NCI-H2196 treated with DMSO at 0.1 percent for 48 hours (cell line): Measurements from ENCODE around the gene TPM2.
A peak's percentile ranks its signal among the peaks of the same experiment; 100 is the strongest.

Source experiments
- DNase-seq: peaks from one replicate; lab custom pipeline; 2025; ENCODE audit not compliant: unreplicated experiment; lab: John Stamatoyannopoulos, UW

The TPM2 gene

DNA sequence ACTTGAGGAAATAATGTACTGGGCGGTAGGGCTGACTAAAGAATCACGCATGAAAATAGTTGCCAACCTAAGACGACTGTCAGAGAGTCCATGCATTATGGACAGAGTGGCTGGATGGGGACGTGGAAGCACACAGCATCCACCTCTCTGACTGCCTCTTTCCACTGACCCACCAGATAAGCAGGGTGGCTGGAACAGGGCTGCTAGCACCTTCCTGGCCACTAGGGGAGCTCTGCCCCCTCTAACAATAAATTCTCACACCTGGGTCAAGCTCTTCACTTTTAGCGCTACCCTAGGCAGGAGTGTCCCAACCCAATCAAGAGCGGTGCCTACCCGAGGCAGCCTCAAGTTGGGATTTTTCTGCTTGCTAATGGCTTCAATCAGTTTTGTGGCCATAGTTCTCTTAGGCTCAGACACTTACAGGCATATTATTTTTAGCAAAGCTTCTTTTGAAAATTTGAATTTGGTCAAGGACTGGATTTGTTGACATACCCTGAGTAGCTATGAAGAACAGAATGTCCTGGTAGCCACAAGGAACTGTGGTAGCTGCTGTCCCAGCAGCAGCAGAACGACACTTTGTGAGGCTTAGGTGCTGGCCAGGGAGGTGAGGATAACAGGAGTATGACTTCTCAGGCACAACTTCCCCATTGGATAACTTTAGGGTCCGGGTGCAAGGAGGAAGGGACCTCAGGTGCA, 6.9 kb upstream of the TPM2 start:
- DNase-seq = no peak

DNA sequence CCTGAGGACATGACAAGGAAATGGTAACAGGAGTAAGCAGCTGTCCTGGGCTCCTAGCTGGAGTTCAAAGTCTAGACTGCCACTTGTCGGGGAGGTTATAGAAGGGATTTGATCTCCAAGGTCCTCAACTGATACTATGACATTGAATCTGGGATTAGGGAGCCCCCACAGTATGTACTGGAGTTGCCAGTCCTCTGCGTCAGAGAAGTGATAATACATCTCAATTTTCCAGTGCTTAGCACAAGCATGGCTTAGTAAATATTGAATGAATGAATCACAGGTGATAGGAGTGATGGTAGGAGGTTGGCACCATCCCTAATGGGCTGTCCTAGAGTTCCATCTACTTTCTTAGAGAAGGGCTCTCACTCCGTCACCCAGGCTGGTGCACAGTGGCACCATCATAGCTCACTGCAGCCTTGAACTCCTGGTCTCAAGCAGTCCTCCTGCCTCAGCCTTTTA, 6.2 kb upstream of the TPM2 start:
- no peak for DNase-seq

DNA sequence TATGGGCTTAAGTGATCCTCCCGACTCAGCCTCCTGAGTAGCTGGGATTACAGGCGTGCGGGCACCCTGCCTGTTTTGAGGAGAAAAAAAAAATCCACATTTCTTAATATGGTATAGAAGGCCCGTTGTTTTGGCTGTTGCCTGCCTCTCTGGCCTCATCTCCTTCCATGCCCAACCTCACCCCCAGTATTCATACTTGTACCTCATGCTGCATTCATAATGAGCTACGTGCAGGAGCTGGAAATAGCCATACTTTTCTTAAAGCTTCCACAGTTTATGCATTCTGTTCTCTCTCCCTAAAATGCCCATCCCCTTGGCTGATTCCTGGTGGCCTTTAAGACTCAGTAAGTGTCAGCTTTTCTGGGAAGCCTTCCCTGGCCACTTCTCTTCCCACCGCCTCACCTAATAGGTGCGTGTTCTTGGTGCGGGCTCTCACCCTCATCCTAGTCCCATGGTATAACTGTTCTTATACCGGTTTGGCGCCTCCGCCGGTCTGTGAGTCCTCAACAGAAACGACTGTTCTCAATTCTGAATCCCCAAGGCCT, 2.1 kb upstream of the TPM2 start:
- no peak for DNase-seq

DNA sequence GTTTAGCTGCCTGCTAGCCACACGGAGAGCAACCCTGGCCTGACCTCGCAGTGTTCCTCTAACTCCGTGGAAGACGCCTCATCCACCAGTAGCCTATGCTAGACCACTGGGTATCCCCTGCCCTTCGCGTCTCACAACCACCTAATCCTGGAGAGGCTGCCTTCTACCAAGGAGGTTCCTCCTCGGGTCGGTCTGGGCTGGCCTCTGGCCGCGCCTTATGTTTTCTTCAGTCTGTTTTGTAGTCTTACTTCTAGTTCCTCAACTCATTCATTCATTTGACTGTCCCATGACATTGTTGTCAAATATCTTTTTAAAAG, 1.6 kb upstream of the TPM2 start:
- DNase-seq = no peak

DNA sequence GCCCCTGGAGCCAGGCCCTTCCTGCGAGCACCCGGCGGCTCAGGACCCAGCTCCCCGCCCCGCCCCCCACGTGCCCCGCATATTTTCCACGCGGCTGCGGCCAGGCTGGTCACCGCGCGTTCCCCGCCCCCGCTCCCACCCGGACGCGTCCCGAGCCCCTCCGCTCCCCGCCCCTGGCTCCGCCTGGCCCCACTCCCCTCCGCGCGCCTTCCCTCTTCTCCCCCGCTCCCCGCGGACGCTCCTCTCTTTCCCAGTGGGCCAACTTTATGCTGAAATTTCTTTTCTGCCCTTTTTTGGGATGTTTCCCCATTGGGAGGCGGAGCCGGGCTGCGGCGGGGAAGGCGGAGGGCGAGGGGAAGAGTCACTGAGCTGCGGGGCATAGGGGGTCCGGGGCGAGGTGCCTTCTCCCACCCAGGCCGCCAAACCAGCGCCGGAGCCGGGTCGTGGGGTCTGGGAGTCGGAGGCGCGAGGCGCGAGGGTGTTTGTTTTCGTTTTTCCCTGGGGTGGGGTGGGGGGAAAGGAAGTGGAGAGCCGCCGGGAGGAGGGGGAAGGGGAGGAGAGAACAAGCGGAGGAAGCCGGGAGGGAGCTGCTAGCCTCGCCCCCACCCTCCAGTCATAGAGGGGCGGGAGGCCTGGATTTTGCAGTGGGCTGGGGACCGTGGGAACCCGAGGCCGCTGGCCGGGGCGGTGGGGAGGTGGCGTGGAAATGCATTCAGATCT, 1.0 kb upstream of the TPM2 start:
- DNase-seq = peak; percentile 26

DNA sequence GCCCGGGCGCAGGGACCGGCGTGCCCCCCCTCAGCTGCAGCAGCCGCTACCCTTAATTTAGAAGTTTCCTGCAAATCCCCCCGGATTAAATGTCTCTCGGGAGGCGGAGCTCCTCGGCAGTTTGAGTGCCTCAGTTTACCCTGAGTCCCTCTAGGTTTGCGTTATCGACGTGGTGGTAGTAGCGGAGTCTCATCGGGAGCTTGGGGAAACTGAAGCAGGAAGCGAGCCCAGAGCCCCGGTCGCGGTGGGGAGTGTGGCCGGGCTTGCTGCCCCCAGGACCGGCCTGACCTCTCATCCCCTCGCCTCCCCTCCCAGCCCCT, 529 bp upstream of the TPM2 start:
- no peak for DNase-seq

DNA sequence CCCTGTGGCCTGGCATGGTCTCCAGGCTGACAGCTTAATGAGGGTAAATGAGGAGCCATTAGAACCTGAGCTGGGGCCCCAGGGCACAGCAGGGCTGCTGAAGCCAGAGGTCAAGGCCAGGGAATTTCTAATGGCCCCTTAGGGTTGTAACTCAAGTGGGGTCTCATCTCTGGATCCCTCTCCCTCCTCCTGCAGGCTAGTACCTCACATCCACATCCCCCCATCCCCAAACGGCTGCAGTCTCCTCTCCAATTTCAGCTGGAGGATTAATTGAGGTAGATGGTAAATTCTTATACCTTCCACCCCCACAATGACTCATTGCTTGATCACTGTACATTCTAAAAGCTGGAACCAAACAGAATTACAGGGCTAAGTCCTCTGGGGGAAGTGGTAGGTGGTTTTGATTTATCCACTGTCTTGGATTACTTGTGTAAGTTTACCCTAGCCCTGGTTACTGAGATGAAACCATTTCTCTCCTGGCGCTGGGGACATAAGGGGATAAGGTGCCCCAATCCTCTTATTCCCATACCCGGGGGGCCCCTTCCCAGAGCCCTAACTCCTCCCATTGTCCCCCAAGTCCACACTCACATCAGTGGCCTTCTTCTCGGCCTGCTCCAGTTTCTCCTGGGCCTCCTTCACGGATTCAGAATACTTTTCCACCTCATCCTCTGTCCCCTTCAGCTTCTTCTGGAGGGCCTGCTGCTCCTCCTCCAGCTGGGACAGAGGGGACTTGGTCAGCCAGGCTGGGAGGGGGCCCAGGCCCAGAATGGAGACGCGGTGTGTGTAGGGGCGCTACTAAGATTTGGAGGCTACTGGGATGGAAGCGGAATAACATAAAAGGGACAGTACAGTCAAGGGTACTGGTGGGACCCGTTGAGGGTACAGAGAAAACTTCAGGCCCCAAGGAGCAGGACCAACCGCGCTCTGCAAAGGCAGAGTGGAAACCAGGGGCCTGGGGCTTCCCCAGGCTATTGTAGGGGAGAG, 875 bp downstream of the TPM2 start:
- no peak for DNase-seq

DNA sequence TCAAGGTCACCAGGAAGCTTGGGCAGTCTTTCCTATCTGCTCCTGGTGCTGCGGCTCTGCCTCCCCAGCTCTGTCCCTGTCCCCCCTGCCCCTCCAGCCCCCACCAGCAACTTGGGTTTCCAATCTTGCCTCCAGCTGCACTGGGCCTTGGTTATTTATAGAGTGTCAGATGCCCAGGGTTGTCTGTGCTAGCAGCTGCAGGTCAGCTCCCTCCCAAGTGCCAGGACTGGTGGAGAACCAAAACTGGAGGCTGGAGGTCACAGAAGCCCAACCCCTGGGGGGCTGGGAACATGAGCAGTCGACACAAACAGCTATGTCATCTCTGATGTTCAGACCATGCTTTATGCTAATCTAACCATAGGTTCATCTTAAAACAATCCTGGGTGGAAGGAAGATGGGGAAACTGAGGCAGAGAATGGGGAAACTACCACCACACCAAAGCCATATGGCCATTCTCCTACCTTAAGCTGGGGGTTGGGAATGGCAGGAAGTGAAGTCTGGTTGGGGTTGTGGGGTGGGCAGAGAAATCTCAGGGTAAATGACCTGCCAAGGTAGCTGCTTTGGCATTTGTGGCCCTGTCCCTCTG, 1.7 kb downstream of the TPM2 start:
- no peak for DNase-seq

DNA sequence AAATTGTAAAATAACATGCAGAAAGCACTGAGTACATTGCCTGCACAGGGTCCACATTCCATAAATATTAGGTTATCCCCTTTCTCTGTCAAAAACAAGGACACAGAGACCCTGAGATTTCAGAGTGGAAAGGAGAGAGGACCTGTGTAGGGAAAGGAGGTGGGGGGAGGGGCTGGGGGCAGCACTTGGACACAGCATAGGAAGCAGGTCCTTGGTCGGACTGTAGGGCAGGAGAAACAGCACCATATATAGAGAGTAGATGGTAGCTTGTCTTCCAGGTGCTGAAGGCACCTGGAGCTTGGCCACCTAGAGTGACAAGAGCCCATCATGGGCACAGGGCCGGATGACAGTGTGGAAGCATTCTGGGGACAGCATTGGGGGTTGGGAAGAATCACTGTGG, 2.4 kb downstream of the TPM2 start:
- no peak for DNase-seq

DNA sequence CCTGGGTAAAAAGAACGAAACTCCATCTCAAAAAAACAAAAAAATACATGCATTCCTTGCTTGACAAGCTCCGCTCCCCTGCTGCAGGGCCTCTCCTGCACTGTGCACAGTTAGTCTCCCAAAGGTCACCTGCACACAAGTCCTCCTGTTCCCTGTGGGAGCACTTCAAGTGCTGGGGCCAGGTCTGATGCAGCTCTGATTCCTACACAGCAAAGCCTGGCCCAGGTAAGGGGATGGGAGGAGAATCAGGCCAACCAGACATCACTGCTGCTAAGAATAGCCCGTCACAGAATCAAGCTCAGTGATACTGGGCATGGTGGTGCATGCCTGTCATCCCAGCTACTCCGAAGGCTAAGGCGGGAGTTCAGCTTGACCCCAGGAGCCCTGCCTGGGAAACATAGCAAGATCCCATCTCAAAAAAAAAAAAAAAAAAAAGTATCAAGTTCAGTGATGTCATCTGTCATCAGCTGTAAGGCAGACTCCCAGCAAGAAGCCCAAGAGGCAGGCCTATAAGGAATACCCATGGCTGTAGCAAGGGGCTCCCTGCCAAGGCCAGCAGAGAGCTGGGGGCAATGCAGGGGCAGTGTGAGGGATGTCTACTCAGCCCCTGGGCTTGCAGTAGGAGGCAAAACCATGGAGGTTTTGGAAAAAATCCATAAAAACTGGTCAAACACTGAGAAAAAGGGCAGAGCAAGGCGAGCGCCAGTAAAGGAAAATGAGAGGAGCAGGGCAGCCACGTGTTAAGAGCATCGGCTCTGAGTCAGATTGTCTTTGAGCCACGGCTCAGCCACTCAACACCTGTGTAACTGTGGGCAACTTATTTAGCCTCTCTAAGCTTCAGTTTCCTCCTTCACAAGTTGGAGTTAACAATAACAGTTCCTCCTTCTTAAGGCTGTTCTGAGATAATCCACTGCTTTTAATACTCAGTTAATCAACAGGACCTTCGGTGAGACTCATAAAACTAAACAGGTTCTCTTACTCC, 3.2 kb downstream of the TPM2 start:
- no peak for DNase-seq

DNA sequence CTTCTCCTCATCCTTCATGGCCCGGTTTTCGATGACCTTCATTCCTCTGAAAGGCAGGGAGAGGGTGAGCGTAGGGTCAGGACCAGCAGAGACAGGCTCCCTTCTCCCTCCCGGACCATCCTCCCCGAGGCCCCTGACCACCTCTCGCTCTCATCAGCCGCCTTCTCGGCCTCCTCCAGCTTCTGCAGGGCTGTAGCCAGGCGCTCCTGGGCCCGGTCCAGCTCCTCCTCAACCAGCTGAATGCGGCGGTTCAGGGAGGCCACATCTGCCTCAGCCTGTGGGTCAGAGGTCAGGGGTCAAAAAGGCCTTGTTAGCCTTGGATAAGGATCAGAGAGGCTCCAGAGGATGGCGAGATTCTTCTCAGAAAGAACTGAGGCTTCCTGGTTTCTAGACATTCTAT, 4.2 kb downstream of the TPM2 start:
- no peak for DNase-seq

DNA sequence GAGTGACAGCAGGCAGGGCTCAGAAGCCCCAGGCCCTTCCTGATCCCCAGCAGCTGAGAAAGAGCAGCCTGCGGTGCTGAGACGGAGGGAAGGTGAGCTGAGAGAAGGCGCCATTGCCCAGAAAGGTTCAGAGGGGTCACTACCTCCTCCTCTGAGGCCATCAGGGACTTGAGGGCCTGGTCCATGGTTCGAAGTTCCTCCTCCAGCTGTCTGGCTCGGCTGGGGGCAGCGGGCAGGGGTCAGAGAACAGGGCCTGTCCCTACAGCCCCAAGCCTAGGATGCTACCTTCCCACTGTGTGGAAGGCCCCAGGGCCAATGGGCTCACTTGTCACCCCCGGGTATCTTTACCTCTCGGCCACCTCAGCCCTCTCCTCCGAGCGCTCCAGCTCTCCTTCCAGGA, 4.8 kb downstream of the TPM2 start:
- DNase-seq = no peak

DNA sequence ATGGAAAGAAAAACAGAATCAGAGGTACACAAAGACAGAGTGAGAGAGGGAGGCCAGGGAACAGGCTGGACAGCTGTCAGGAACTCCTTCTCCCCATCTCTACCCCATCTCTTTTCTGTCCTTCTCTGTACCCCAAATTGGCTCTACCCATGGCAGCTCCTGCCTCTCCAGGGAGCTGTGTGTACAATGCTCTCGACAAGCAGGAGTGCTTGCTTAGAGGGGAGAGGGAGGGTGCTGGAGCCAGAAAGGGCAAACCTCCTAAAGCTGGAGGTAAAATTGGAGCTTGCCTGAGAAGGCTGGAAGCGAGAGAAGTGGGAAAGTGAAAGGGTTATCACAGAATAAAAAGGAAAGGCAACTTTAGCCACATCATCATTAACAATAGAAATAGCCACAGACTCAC, 6.4 kb downstream of the TPM2 start:
- no peak for DNase-seq

DNA sequence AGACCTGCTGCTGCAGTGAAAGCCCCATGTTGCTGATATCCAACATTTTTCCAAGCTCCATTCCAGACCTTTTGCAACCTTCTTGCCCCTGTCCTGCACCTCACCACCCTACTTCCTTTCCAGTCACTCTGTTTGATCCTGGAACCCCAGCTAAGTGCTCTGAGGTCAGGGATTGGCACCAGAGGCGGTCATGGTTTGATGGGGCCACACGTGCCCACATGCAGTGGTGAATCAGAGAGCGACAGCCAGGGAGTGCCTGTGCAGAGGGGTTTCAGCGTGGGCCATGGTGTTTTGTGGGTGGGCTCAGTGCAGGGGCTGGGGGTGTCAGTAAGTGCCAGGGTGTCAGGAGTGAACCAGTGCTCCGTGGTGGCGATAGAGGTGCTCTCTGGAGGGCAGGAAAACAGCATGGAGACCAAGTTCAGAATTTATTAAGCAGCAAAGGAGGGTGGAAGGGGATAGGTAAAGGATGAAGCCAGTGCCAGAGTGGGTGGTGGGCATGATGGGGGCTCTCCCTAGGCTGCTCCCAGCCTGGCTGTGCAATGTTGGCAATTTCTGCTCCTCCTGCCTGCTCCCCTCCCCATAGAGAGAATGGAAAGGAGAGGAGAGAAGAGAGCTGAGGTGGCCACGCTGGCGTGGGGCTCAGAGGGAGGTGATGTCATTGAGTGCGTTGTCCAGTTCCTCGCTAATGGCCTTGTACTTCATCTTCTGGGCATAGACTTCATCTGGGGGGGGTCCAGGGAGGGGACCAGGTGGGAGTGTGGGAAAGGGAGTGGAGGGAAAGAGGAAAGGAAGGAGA, 7.0 kb downstream of the TPM2 start:
- no peak for DNase-seq

DNA sequence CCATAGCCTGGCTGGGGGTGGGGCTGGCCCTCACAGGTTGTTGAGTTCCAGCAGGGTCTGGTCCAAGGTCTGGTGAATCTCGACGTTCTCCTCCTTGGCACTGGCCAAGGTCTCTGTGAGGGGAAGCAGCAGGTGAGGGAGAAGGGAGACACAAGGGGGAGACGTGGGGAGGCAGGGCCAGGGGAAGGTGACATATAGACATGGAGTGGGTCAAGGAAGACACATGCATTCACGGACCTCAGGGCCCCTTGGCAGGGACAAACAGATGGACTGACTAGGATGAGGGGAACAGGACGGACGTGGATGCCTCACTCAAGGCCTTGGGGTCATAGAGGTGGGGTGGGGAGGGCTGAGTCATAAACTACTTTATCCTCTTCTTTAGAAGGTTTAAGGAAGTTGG, 7.7 kb downstream of the TPM2 start:
- DNase-seq = no peak

DNA sequence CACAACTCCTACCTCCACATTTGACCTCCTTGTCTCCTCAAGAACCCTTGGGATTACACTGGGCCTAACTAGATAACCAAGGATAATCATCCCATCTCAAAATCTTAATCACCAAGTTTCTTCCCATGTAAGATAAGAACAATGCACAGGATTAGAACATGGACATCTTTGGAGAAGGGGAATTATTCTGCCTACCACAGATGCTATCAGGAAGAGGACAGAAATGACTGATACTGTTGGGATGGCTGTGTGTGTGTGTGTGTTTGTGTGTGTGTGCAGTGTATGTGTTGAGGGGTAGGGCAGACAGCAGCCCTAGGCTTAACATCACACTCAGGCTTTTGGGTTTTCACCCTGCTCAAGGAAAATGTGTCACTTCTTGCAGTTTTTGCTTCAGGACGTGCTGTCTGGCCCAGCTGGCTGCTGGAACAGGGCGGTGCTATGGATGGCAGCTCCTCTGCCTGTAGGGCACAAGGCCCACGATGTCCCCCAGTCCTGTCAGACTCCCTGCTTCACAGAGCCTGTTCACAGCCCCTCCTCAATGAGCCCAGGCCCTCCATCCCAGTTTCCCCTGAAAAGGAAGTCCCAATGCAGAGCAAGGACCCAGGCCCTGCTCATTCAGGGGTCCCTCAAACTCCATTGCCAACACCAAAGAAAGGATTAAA, 8.3 kb downstream of the TPM2 start:
- DNase-seq = no peak

DNA sequence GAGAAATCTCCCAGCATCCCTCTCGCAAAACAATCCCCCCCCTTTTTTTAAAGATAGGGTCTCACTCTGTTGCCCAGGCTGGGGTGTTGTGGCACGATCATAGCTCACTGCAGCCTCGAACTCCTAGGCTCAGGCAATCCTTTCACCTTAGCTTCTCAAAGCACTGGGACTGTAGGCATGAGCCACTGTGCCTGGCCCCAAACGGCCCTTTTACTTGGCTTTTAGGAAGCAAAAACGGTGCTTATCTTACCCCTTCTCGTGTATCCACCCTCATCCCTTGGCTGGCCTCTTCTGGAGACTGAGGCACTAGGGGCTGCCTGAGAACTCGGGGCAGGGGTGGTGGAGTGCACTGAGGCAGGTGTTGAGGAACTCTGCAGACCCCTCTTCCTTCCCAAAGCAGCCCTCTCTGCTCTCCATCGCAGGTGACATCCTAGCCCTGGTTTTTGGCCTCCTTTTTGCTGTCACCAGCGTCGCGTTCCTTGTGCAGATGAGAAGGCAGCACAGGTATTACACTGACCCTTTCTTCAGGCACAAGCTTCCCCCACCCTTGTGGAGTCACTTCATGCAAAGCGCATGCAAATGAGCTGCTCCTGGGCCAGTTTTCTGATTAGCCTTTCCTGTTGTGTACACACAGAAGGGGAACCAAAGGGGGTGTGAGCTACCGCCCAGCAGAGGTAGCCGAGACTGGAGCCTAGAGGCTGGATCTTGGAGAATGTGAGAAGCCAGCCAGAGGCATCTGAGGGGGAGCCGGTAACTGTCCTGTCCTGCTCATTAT, 9.2 kb downstream of the TPM2 start:
- DNase-seq = no peak

DNA sequence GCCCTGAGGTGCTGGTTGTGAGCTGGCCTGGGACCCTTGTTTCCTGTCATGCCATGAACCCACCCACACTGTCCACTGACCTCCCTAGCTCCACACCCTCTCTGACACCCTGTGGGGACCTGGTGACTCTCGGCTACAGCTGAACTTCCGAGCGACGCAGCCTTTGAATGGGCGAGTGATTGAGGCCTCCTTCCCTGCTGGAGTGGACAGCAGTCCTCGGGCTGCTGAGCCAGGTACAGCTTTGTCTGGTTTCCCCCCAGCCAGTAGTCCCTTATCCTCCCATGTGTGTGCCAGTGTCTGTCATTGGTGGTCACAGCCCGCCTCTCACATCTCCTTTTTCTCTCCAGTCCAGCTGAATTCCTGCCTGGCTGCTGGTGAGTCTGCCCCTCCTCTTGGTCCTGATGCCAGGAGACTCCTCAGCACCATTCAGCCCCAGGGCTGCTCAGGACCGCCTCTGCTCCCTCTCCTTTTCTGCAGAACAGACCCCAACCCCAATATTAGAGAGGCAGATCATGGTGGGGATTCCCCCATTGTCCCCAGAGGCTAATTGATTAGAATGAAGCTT, 9.9 kb downstream of the TPM2 start:
- DNase-seq = no peak
